ENCODE results near the gene METTL14.
"Not testable (repeated sequence)": the region's sequence is repeated elsewhere in the genome, so short reads cannot be mapped to it uniquely, and the experiment has no call there.

Gene METTL14

GRCh38 chr4:118684873-118685811 lies at the start of gene METTL14:
Gene METTL14 (plus strand): TSS chr4:118685392. CDS start chr4:118685535, 143 bp downstream.
- DNase-seq (ENCODE audit: low read depth): peak; percentile 84

DNA sequence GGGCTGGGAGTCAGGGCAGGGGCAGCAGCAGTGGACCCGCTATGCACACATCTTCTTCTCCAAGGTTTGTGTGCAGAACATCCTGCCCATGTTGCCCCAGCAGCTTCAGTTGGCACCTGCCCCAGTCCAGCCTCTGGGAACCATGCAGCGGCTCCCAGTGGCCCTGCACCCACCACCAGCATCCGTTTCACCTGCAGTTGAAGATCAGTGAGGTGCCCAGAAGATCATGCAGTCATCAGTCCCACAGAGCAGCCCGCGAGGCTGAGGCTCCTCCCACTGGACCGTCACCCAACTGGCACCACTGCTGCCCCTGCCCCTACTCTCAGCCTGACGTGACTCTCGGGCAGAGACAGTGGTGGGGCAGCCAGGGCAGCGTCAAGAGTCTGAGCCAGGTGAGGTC lies 49.1 kb upstream of the METTL14 start:
- DNase-seq (ENCODE audit: low read depth): not testable (repeated sequence)

GRCh38 chr4:118664665-118665064 lies 20.5 kb upstream of the METTL14 start:
- DNase-seq (ENCODE audit: low read depth): not testable (repeated sequence)

DNA sequence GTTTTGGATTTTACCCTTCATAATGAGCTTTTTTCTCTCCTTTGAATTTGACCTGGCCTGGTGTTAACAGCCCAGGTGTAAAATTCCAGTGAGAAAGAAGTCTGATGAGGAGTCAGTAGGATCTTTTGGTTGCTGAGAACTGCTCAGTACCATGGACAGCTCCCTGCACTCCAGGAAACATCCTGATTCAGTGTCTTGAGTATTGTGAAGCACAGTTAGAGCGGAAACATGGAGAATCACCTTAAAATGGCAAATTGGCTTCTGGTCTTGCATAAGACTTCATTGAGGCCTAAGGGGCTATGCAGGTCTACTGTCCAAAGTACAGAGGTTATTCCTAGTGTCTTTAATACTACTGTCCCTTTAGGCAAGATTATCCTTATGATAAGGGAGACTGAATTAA lies 16.0 kb upstream of the METTL14 start:
- peak; percentile 44 for DNase-seq (ENCODE audit: low read depth)

- not testable (repeated sequence) for DNase-seq (ENCODE audit: low read depth)
These were observed 14.2 kb upstream of the METTL14 start for GRCh38 chr4:118670968-118671367.

DNA sequence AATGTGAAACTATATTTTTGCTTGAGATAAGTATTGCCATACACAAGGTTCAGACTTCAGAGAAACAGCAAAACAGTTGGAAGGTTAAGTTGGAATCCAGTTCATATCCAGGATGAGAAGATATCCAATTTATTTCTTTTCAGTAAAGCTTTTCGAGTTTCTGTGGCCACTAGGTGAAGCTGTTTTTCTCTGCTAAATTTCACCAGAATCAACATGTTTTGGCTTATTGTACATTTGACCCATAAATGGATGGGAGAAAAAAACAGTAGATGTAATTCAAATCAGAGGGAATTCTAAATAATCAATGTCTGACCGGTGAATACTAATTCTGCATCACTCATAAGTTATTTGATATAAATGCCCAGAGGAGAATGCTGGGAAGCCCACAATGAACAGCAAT lies 9.1 kb upstream of the METTL14 start:
- no peak for DNase-seq (ENCODE audit: low read depth)

- no peak for DNase-seq (ENCODE audit: low read depth)
These were observed 4.4 kb upstream of the METTL14 start for GRCh38 chr4:118680808-118681207.

GRCh38 chr4:118682928-118683327 lies 2.3 kb upstream of the METTL14 start:
- peak; percentile 37 for DNase-seq (ENCODE audit: low read depth)

DNA sequence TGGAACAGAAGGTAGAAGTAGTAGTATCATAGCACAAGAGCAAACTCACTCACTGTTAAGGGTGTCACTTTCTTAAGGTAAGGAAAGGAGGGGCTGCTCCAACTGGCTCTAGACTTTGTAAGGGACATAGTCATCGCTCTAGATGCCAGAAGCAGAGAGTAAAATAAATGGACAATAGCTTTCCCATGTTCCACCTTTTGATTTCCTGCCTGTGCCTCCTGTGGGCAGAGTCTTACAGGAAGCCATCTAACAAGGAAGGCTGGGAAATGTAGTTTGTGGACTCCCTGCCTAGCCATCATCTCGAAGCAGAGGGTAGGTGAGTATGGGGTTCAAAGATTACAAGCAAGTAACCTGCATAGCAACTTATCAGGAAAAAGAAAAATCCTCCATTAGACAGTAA lies 1.7 kb upstream of the METTL14 start:
- DNase-seq (ENCODE audit: low read depth): no peak

DNA sequence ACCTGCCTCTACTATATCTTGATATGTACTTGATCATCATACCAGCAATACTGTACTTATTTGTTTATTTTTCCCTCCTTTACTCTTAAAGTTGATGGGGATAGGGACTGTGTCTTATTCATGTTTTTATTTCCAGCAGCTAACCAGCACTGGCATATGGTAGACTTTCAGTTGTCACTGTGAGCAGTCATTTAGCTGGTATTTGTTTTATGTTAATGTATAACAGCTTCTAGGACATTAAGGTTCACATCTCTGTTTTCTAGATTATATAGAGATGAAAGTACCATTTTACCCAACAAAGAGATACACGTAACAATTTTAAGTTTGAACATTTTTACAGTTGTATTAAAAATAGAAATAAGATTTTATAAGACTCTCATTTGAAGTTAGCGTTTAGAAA lies 17.9 kb downstream of the METTL14 start:
- no peak for DNase-seq (ENCODE audit: low read depth)

DNA sequence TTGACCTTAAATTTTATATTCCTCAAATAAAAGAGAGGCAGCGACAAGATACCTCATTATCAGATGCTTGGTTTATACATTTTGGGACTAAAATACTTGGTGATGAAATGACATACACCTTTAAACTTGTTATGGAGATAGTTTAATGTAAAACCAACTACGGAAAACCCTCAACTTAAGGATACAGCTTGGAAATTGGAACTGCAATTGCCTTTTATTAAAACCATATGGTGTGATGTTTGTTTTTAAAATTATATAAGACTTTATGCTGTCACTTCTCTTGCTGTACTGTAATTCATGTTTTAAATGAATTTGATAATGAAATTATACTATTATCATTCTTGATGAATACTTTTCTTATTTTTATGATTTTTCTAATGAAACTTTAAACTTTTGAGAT lies 25.9 kb downstream of the METTL14 start:
- DNase-seq (ENCODE audit: low read depth): no peak

DNA sequence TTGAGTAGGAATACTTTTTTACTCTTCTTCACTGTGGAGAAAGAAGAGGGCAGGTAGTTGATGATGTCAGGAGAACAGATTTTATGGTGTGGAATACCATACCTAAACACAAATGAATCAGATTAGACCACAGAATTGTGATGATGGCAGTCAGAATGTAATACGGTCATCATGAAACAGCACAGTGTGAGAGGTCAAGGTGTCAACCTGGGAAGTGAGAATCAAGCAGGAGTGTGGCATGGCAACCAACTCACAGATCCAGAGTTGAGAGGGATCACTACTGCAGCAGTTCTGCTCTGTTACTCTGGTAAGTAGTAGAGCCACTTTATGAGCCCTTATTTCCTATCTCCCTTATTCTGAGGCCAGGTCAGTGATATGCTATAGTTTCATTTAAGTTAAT lies 27.7 kb downstream of the METTL14 start:
- peak; percentile 5 for DNase-seq (ENCODE audit: low read depth)

DNA sequence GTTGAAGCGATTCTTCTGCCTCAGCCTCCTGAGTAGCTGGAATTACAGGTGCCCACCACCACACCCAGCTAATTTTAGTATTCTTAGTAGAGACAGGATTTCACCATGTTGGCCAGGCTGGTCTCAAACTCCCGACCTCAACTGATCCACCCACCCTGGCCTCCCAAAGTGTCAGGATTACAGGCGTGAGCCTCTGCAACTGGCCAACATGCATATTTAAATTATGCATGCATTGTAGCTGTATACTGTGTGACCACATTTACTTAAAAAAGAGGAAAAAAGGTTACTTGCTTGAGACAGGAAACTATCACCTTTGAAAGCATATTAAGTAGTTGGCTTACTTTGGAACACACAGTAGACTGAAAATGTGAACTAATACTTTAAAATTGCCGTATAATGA lies 29.5 kb downstream of the METTL14 start:
- no peak for DNase-seq (ENCODE audit: low read depth)

GRCh38 chr4:118716304-118716703 lies 31.1 kb downstream of the METTL14 start:
- no peak for DNase-seq (ENCODE audit: low read depth)

GRCh38 chr4:118718511-118719170 lies 33.4 kb downstream of the METTL14 start:
- no peak for DNase-seq (ENCODE audit: low read depth)

- no peak for DNase-seq (ENCODE audit: low read depth)
These were observed 36.6 kb downstream of the METTL14 start for GRCh38 chr4:118721752-118722151.

GRCh38 chr4:118723369-118723768 lies 38.2 kb downstream of the METTL14 start:
- no peak for DNase-seq (ENCODE audit: low read depth)

DNA sequence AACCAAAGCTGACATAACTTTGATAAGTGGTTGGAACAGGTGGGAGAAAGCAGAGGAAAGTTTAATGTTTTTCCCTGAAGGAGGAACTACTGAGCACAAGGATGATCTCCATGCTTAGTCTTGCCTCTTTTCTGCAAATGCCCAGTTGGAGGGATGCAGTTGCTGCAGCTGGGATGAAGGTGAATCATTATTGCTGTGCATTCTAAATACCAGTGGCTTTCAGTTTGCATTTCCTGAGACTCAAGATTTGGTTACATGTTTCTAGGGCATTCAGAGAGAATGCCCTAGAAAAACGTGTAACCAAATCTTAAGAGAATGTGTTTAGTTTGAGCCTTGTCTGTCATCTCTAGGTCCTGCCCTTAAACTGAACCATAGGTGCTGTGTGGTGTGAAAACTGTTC lies 42.2 kb downstream of the METTL14 start:
- DNase-seq (ENCODE audit: low read depth): no peak

DNA sequence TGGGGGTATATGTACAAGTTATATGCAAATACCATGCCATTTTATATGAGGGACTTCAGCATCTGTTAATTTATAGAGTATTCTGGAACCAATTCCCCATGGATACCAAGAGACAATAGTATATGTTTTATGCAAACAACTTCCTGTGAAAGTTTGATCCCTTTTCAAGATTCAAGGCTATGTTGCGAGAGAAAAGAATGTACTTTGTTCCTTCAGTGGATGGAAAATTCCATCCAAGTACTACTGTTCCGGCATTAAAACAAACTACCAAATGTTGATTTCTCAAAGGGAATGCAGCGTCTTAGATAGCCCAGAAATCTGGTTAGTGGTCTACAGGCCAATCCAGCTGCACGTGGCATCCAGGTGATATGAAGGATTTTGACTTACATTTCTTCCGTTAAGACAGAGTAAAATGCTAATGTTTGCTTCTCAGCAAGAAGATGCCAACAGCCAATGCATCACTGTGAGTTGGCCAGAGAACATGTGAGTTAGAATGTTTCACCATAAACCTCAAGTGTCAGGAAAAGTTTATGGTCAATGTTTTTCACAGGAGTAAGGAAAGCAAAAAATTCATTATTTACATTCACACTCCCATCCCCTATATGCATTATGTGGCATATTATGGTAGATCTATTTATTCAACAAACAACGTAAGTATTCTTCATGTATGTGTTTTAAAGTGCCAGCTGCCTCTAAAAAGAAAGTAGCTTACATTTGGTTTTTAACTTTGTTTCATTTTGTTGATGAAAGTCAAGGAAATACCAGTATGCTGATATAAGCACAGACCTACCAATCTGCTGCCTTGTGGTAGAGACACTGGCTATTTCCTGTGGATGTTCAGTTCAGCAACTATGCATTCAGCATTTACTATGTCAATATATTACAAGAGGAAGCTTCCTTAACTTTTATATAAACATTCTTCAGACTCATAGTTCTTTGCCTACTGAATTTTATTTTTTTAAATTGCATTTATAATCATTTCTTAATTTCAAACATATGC lies 44.4 kb downstream of the METTL14 start:
- no peak for DNase-seq (ENCODE audit: low read depth)

- DNase-seq (ENCODE audit: low read depth): no peak
These were observed 45.5 kb downstream of the METTL14 start for GRCh38 chr4:118730683-118731082.

DNA sequence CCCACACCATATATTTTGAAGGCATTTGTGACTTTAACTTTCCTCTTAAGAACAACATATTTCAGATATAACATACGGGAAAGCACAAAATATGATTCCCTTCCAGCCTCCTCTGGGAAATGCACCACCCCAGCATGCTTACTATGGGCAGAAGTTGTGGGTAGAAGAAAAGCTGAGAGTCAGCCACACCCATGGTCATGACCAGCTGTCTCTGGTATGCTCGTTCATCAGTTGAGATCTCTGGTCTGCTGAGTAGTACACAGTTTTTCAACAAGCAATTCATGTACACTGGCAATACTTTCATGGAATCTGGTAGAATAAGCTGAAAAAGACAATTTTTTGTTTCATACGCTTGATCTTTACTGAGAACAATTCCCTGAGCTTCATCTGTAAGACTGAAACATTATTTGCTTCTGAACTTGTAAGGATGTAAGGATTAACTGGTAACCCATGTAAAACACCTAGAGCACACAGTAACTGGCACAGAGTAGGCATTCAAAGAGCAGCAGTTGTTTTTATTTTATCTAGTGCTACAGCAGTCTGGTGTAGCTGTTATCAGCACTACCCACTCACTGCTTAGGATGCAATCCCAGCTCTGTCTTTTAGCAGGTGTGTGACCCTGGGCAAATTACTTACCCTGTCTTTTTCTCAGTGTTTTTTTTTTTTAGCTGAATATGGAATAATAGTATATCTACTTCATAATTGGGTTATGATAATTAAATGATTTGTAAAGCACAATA lies 47.6 kb downstream of the METTL14 start:
- peak; percentile 67 for DNase-seq (ENCODE audit: low read depth)

Data from stromal cell of bone marrow (primary cell).